ENCODE data around the gene XPNPEP1.

- TF ChIP-seq CTCF (IDR thresholded peaks at IDR 0.05) (no peak), POLR2A (IDR thresholded peaks at IDR 0.05) (no peak)
These were observed 78.0 kb downstream of the XPNPEP1 start for GRCh38 chr10:109845308-109845707.
